Measurements from ENCODE around the gene ELMOD1. TPM values are rescaled to one million over a fixed set of nuclear protein-coding genes. Genes with fewer than 3 reads are reported as not detected.

The ELMOD1 gene
- total RNA-seq, 4 donors from 2014 or later, result 0.16 to 0.27 TPM; not detected in 2

DNA sequence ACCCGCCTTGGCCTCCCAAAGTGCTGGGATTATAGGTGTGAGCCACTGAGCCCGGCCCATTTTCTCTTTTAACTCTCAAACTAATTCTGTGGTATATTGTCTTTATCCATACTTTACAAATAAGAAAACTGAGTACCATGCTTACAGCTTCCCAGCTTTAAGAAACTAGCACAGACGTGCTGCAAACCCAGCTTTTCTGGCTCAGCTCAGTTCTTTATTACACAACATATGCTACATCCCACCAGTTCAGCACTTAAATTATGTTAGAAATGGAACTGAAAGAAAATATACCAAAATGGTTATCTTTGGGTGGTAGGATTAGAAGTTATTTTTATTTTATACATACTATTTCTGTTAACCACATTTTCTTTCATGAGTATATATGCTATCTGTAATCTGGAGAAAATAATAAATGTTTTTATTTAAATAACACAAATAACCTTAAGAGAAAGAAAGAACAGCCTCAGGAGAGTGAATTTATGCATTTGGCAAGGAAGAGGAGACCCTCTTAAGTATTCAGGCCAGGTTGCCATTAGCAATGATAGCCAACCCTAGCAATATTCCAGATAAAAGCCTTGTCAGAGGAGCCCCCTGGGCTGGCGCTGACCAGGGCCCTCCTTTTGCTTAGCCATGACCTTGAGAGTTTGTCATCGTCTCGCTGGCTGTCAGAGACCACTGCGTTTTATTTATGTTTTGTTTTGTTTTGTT is 87.1 kb downstream of the ELMOD1 start:
- TF ChIP-seq, protein P1, sequence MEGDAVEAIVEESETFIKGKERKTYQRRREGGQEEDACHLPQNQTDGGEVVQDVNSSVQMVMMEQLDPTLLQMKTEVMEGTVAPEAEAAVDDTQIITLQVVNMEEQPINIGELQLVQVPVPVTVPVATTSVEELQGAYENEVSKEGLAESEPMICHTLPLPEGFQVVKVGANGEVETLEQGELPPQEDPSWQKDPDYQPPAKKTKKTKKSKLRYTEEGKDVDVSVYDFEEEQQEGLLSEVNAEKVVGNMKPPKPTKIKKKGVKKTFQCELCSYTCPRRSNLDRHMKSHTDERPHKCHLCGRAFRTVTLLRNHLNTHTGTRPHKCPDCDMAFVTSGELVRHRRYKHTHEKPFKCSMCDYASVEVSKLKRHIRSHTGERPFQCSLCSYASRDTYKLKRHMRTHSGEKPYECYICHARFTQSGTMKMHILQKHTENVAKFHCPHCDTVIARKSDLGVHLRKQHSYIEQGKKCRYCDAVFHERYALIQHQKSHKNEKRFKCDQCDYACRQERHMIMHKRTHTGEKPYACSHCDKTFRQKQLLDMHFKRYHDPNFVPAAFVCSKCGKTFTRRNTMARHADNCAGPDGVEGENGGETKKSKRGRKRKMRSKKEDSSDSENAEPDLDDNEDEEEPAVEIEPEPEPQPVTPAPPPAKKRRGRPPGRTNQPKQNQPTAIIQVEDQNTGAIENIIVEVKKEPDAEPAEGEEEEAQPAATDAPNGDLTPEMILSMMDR (IDR thresholded peaks at IDR 0.05), result no peak
- TF ChIP-seq EP300 (IDR thresholded peaks at IDR 0.05; ENCODE audit: low read depth) (no peak), POLR2A (IDR thresholded peaks at IDR 0.05) (no peak), POLR2AphosphoS5 (IDR thresholded peaks at IDR 0.05) (no peak)
- Histone ChIP-seq H3K36me3 (no peaks in the 10 kb centered on the region), H3K4me3 (no peak overlapping the region), H3K9me3 (no peaks in the 10 kb centered on the region), H3K4me1 (no peaks in the 10 kb centered on the region), H3K27me3 (no peaks in the 10 kb centered on the region), H3K27ac (no peak overlapping the region)
- no peak for DNase-seq
- in situ Hi-C loops (cut with MboI; ENCODE audit: low pct_ligation_motif_present in 1 of 4, low pct_unique_long_range_greater_than_20kb in 1 of 4, low sequenced_read_pairs in 3 of 4), result loop anchor here in 2 of 4 donors (25.0 kb wide), 1 partner anchor 91 kb away; the partner anchor contains the start of gene ELMOD1 (in 2 of the 2)
- 70 to 74% methylated on average over 7 of the region's 7 CpGs for WGBS, 2 donors (ENCODE audit: low coverage in 1 of 2)
- intact Hi-C loops (cut with DNase I; ENCODE audit: low total_unique reads), result no loop called here

DNA sequence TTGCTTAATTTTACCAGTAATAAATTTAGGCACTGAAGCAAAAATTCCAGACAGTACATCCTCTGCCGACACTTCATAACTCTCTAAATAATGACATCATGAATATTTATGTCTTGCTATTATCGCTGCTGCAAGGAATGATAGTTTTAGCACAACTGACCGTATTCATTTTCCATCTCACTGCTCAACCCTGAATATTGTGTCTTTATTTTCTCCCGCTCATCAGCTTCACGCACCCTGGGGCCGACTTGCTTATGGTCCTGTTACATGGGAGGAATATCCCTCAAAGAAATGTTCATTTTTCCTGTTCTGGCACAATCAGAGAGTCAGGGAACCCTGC is 87.7 kb downstream of the ELMOD1 start:
- in situ Hi-C loops (cut with MboI; ENCODE audit: low pct_ligation_motif_present in 1 of 4, low pct_unique_long_range_greater_than_20kb in 1 of 4, low sequenced_read_pairs in 3 of 4) (loop anchor here in 2 of 4 donors (25.0 kb wide), 1 partner anchor 91 kb away; the partner anchor contains the start of gene ELMOD1 (in 2 of the 2)), intact Hi-C loops (cut with DNase I; ENCODE audit: low total_unique reads) (no loop called here)
- Histone ChIP-seq H3K9me3 (no peaks in the 10 kb centered on the region), H3K36me3 (no peaks in the 10 kb centered on the region), H3K27ac (no peak overlapping the region), H3K4me1 (no peaks in the 10 kb centered on the region), H3K27me3 (no peaks in the 10 kb centered on the region), H3K4me3 (no peak overlapping the region)
- DNase-seq, result no peak
- WGBS, 2 donors (ENCODE audit: low coverage in 1 of 2), result 61 to 70% methylated on average over 6 of the region's 6 CpGs
- TF ChIP-seq EP300 (IDR thresholded peaks at IDR 0.05; ENCODE audit: low read depth) (no peak), POLR2A (IDR thresholded peaks at IDR 0.05) (no peak), POLR2AphosphoS5 (IDR thresholded peaks at IDR 0.05) (no peak)
- TF ChIP-seq, protein P1 (IDR thresholded peaks at IDR 0.05), result no peak

DNA sequence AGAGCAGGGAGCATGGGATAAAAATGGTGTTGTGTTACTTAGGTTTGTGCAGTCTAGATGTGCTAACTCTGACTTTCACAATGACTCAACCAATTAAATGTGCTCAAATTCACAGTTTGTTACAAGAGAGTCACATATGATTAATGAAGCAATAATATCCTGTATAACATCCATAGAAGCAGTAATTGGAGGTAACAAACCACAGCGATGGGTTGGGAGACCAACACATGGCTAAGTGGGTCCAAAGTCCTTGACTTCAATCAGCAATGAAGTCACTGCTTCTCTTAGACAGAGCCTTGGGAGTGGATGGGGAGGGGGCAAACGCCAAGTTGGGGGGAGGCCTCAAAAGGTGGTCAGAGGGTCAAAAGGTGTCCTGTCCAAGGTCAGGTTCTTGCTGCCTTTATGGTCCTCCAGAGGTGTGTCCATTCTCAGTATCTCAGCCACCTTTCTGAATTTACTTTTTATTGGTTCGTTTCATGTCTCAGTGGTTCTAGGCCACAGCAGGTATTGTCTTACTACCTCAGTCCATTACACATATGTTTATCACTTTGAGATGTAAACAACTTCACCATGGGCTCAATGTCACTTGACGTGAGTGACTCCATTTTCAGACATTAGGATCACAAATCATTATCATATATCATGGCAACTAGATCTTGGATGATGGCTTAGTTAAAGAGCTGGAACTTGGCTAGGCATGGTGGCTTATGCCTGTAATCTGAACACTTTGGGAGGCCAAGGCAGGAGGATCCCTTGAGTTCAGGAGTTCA is 88.5 kb downstream of the ELMOD1 start:
- DNase-seq, result no peak
- no peaks in the 10 kb centered on the region for H3K36me3 ChIP-seq
- no peaks in the 10 kb centered on the region for H3K27me3 ChIP-seq
- intact Hi-C loops (cut with DNase I; ENCODE audit: low total_unique reads), result no loop called here
- H3K4me3 ChIP-seq, result no peak overlapping the region
- TF ChIP-seq, protein P1 (IDR thresholded peaks at IDR 0.05), result no peak
- TF ChIP-seq POLR2AphosphoS5 (IDR thresholded peaks at IDR 0.05) (no peak), POLR2A (IDR thresholded peaks at IDR 0.05) (no peak), EP300 (IDR thresholded peaks at IDR 0.05; ENCODE audit: low read depth) (no peak)
- no peaks in the 10 kb centered on the region for H3K4me1 ChIP-seq
- in situ Hi-C loops (cut with MboI; ENCODE audit: low pct_ligation_motif_present in 1 of 4, low pct_unique_long_range_greater_than_20kb in 1 of 4, low sequenced_read_pairs in 3 of 4), result loop anchor here in 2 of 4 donors (25.0 kb wide), 1 partner anchor 92 kb away; the partner anchor contains the start of gene ELMOD1 (in 2 of the 2)
- no peak overlapping the region for H3K27ac ChIP-seq
- 74 to 92% methylated on average over 3 to 4 of the region's 4 CpGs for WGBS, 2 donors (ENCODE audit: low coverage in 1 of 2)
- H3K9me3 ChIP-seq, result no peaks in the 10 kb centered on the region

DNA sequence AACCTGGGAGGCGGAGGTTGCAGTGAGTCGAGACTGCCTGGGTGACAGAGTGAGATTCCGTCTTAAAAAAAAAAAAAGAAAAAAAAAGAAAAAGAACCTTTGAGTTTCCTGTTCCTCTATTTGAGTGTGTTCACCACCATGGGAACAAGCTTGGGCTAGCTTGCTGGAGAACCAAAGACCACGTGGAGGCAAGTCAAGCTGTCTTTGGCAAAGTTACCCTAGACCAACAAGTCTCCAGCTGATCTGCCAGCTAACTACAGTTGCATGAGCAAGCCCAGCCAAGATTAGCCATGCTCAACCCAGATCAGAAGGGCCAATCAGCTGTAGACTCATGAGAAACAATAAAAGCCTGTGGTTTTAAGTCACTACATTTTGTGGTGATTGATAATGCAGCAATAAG is 91.2 kb downstream of the ELMOD1 start:
- TF ChIP-seq, protein P1 (IDR thresholded peaks at IDR 0.05), result no peak
- TF ChIP-seq POLR2A (IDR thresholded peaks at IDR 0.05) (no peak), EP300 (IDR thresholded peaks at IDR 0.05; ENCODE audit: low read depth) (no peak), POLR2AphosphoS5 (IDR thresholded peaks at IDR 0.05) (no peak)
- H3K4me1 ChIP-seq, result no peaks in the 10 kb centered on the region
- H3K9me3 ChIP-seq, result no peaks in the 10 kb centered on the region
- in situ Hi-C loops (cut with MboI; ENCODE audit: low pct_ligation_motif_present in 1 of 4, low pct_unique_long_range_greater_than_20kb in 1 of 4, low sequenced_read_pairs in 3 of 4) (loop anchor here in 2 of 4 donors (25.0 kb wide), 1 partner anchor 95 kb away; the partner anchor contains the start of gene ELMOD1 (in 2 of the 2)), intact Hi-C loops (cut with DNase I; ENCODE audit: low total_unique reads) (no loop called here)
- no peaks in the 10 kb centered on the region for H3K27me3 ChIP-seq
- WGBS, 2 donors (ENCODE audit: low coverage in 1 of 2), result 74 to 83% methylated on average over 4 of the region's 4 CpGs
- H3K27ac ChIP-seq, result no peak overlapping the region
- DNase-seq, result no peak
- no peaks in the 10 kb centered on the region for H3K36me3 ChIP-seq
- no peak overlapping the region for H3K4me3 ChIP-seq
